Measurements from ENCODE around the gene CALU. TPM values are rescaled to one million over a fixed set of nuclear protein-coding genes. Genes with fewer than 3 reads are reported as not detected.

Gene CALU
- total RNA-seq, 6 donors from 2014 or later, result 25.1 to 113 (median 76.6) TPM

- Histone ChIP-seq H3K36me3 (peaks cover 0 to 52% (median 13%) of the 10 kb centered on the region in 4 donors), H3K27ac (no peak overlapping the region), H3K4me1 (peaks cover 0 to 4% (median 0%) of the 10 kb centered on the region in 4 donors), H3K9me3 (peaks cover 0 to 5% (median 2%) of the 10 kb centered on the region in 4 donors), H3K4me3 (no peak overlapping the region), H3K27me3 (no peaks in the 10 kb centered on the region)
- DNase-seq, result no peak
- ATAC-seq (ENCODE audit: low FRiP score in 2 of 2), result no peak
- 98% methylated on average over 12 of the region's 12 CpGs for WGBS, 2 donors
- TF ChIP-seq EP300 (IDR thresholded peaks at IDR 0.05) (no peak), CTCF (IDR thresholded peaks at IDR 0.05) (no peak), POLR2AphosphoS5 (IDR thresholded peaks at IDR 0.05) (no peak), POLR2A (IDR thresholded peaks at IDR 0.05) (no peak)
These were observed 34.4 kb downstream of the CALU start for GRCh38 chr7:128773604-128774003.

- DNase-seq (no peak), ATAC-seq (ENCODE audit: low FRiP score in 2 of 2) (no peak)
- Histone ChIP-seq H3K9me3 (peaks cover 0 to 5% (median 2%) of the 10 kb centered on the region in 4 donors), H3K27ac (no peak overlapping the region), H3K4me3 (no peak overlapping the region), H3K4me1 (peaks cover 0 to 4% (median 0%) of the 10 kb centered on the region in 4 donors), H3K36me3 (peaks cover 0 to 46% (median 9%) of the 10 kb centered on the region in 4 donors), H3K27me3 (no peaks in the 10 kb centered on the region)
- TF ChIP-seq POLR2A (IDR thresholded peaks at IDR 0.05) (no peak), POLR2AphosphoS5 (IDR thresholded peaks at IDR 0.05) (no peak), CTCF (IDR thresholded peaks at IDR 0.05) (no peak), EP300 (IDR thresholded peaks at IDR 0.05) (no peak)
- WGBS, 2 donors, result 93 to 98% methylated on average over 13 of the region's 13 CpGs
These were observed 35.0 kb downstream of the CALU start for GRCh38 chr7:128774029-128774689.

- peaks cover 0 to 5% (median 2%) of the 10 kb centered on the region in 4 donors for H3K9me3 ChIP-seq
- TF ChIP-seq POLR2AphosphoS5 (IDR thresholded peaks at IDR 0.05) (no peak), EP300 (IDR thresholded peaks at IDR 0.05) (no peak), POLR2A (IDR thresholded peaks at IDR 0.05) (no peak), CTCF (IDR thresholded peaks at IDR 0.05) (no peak)
- H3K27me3 ChIP-seq, result no peaks in the 10 kb centered on the region
- DNase-seq, result no peak
- no peak overlapping the region for H3K4me3 ChIP-seq
- ATAC-seq (ENCODE audit: low FRiP score in 2 of 2), result no peak
- peaks cover 0 to 1% (median 0%) of the 10 kb centered on the region in 4 donors for H3K4me1 ChIP-seq
- 95 to 97% methylated on average over 7 of the region's 7 CpGs for WGBS, 2 donors
- H3K36me3 ChIP-seq, result peaks cover 0 to 38% (median 7%) of the 10 kb centered on the region in 4 donors
- no peak overlapping the region for H3K27ac ChIP-seq
These were observed 35.8 kb downstream of the CALU start for GRCh38 chr7:128774921-128775320.

GRCh38 chr7:128775744-128776474, 36.8 kb downstream of the CALU start, which contains the start of gene OPN1SW:
TSS of gene OPN1SW (minus strand) at chr7:128775794. CDS start at chr7:128775781, 13 bp downstream.
- Histone ChIP-seq H3K36me3 (peaks cover 0 to 28% (median 7%) of the 10 kb centered on the region in 4 donors), H3K4me3 (no peak within 1 kb of the TSS), H3K27me3 (no peaks in the 10 kb centered on the region), H3K4me1 (no peaks in the 10 kb centered on the region), H3K9me3 (peaks cover 0 to 5% (median 2%) of the 10 kb centered on the region in 4 donors), H3K27ac (no peak within 1 kb of the TSS)
- WGBS, 2 donors, result 94 to 96% methylated on average over 4 of the region's 4 CpGs
- DNase-seq (no peak), ATAC-seq (ENCODE audit: low FRiP score in 2 of 2) (no peak)
- TF ChIP-seq POLR2AphosphoS5 (IDR thresholded peaks at IDR 0.05) (no peak), CTCF (IDR thresholded peaks at IDR 0.05) (no peak), POLR2A (IDR thresholded peaks at IDR 0.05) (no peak), EP300 (IDR thresholded peaks at IDR 0.05) (no peak)
